ENCODE results near the gene PNN. TPM values are rescaled to one million over a fixed set of nuclear protein-coding genes. Genes with fewer than 3 reads are reported as not detected.
A peak's percentile ranks its signal among the peaks of the same experiment; 100 is the strongest.
"Not testable (repeated sequence)": the region's sequence is repeated elsewhere in the genome, so short reads cannot be mapped to it uniquely, and the experiment has no call there.

PNN gene
- total RNA-seq: 30.1 TPM
- long read RNA-seq, transcript PNN-201 (9 exons, 3,576 nt): major isoform, 31 of 36 reads
- long read RNA-seq, partial matches to known transcripts: 1 of 36 reads
- long read RNA-seq, other reads (novel, unspliced or antisense): 2 of 36 reads

DNA sequence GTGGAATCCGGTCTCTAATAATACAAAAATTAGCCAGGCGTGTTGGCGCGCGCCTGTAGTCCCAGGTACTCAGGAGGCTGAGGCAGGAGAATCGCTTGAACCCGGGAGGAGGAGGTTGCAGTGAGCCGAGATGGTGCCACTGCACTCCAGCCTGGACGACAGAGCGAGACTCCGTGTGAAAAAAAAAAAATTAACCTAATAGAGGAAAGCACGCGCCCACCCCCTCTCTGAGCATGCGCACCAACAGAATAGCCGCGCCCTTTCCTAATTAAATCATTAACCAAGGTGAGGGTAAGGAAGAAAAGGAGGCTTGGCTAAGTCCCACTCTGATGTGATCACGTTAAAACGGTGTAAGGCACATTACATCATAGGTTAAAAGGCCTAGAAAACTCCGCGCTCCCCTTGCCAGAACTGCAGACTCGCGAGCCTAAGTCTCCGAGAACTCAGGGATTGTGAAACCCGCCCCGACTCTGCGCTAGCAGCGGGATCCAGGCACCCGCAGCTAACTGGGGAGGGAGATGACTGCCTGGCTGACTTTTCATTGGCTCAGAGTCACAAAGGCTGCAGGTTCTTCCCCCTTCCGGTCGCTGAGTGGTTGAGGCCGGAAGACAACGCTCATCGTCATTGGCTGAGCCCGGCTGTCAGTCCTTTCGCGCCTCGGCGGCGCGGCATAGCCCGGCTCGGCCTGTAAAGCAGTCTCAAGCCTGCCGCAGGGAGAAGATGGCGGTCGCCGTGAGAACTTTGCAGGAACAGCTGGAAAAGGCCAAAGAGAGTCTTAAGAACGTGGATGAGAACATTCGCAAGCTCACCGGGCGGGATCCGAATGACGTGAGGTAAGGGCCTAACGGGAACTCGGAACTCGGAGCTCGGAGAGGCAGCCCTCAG is at the start of gene PNN:
TSS of gene PNN (plus strand) at position 695 of the 885 bp plus-strand sequence. CDS start at position 721, 26 bp downstream.
- DNase-seq: peak; percentile 96

DNA sequence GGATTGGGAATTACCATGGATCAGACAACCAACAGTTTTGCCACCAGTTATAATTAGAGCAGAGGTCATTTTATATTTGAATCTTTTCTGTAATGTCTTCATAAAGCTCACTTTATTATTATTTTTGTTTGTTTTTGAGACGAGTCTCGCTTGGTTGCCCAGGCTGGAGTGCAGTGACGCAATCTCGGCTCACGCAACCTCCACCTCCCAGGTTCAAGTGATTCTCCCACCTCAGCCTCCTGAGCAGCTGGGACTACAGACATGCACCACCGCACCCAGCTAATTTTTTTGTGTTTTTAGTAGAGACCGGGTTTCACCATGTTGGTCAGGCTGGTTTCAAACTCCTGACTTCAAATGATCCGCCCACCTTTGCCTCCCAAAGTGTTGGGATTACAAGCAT is 37.2 kb upstream of the PNN start:
- peaks cover 67% of the 10 kb centered on the region for H3K36me3 ChIP-seq
- H3K27ac ChIP-seq (replicated peaks); intact Hi-C loops (cut with micrococcal nuclease): not testable (repeated sequence)

More for the DNA sequence above, at the start of gene PNN:
- Histone ChIP-seq H3K27me3 (ENCODE audit: low read depth) (no peaks in the 10 kb centered on the region), H3K4me3 (peak within 1 kb of the TSS; percentile 97), H3K4me1 (peaks cover 40% of the 10 kb centered on the region), H3K9me3 (replicated peaks) (no peaks in the 10 kb centered on the region), H3K36me3 (peaks cover 36% of the 10 kb centered on the region), H3K27ac (replicated peaks) (peak within 1 kb of the TSS; percentile 96)
- intact Hi-C loops (cut with micrococcal nuclease): loop anchor here (10.0 kb wide), 1 partner anchor 90 kb away; no protein-coding TSS in a partner anchor
- TF ChIP-seq, protein P1, sequence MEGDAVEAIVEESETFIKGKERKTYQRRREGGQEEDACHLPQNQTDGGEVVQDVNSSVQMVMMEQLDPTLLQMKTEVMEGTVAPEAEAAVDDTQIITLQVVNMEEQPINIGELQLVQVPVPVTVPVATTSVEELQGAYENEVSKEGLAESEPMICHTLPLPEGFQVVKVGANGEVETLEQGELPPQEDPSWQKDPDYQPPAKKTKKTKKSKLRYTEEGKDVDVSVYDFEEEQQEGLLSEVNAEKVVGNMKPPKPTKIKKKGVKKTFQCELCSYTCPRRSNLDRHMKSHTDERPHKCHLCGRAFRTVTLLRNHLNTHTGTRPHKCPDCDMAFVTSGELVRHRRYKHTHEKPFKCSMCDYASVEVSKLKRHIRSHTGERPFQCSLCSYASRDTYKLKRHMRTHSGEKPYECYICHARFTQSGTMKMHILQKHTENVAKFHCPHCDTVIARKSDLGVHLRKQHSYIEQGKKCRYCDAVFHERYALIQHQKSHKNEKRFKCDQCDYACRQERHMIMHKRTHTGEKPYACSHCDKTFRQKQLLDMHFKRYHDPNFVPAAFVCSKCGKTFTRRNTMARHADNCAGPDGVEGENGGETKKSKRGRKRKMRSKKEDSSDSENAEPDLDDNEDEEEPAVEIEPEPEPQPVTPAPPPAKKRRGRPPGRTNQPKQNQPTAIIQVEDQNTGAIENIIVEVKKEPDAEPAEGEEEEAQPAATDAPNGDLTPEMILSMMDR (IDR thresholded peaks at IDR 0.05; ENCODE audit: borderline replicate concordance): no peak

DNA sequence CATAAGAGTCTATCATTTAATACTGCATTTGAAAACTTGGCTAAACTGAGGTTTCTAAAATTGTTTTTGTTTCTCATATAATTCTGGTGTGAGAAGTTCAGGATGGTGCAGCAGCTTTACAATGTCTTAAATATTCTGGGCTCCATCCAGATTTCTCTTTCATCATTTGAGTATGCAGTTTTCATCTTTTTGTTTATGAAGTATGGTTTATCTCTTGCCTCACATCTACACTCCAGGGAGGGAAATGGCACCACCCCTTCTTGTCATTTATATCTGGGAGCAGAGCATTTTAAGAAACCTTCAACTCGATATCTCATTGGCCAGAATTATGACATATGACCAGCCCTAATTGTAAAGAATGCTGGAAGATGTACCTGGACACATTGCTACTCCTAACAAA is 36.6 kb upstream of the PNN start:
- Histone ChIP-seq H3K9me3 (replicated peaks) (no peaks in the 10 kb centered on the region), H3K4me3 (no peak overlapping the region), H3K4me1 (no peaks in the 10 kb centered on the region), H3K27ac (replicated peaks) (no peak overlapping the region), H3K27me3 (ENCODE audit: low read depth) (no peaks in the 10 kb centered on the region), H3K36me3 (peaks cover 68% of the 10 kb centered on the region)
- no peak for DNase-seq
- intact Hi-C loops (cut with micrococcal nuclease): no loop called here
- TF ChIP-seq, protein P1 (IDR thresholded peaks at IDR 0.05; ENCODE audit: borderline replicate concordance): no peak

More for the DNA sequence above, 37.2 kb upstream of the PNN start:
- not testable (repeated sequence) for DNase-seq; H3K4me1 ChIP-seq; H3K27me3 ChIP-seq (ENCODE audit: low read depth); H3K4me3 ChIP-seq; H3K9me3 ChIP-seq (replicated peaks)

DNA sequence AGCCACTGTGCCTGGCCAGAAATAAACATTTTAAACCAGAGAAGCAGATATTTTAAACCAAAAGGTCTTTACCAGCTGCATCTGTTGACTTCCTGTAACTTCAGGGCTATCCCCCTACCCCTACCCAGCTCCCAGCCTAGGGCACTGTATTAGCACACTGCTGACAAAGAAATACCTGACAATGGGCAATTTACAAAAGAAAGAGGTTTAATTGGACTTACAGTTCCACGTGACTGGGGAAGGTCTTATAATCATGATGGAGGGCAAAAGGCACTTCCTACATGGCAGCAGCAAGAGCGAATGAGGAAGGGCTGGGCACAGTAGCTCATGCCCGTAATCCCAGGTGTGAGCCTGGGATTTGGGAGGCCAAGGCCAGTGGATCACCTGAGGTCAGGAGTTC is 34.9 kb upstream of the PNN start:
- H3K4me1 ChIP-seq: no peaks in the 10 kb centered on the region
- H3K4me3 ChIP-seq: no peak overlapping the region
- TF ChIP-seq, protein P1 (IDR thresholded peaks at IDR 0.05; ENCODE audit: borderline replicate concordance): no peak
- intact Hi-C loops (cut with micrococcal nuclease): no loop called here
- peaks cover 52% of the 10 kb centered on the region for H3K36me3 ChIP-seq
- no peak overlapping the region for H3K27ac ChIP-seq (replicated peaks)
- no peak for DNase-seq
- H3K9me3 ChIP-seq (replicated peaks): no peaks in the 10 kb centered on the region
- H3K27me3 ChIP-seq (ENCODE audit: low read depth): no peaks in the 10 kb centered on the region

DNA sequence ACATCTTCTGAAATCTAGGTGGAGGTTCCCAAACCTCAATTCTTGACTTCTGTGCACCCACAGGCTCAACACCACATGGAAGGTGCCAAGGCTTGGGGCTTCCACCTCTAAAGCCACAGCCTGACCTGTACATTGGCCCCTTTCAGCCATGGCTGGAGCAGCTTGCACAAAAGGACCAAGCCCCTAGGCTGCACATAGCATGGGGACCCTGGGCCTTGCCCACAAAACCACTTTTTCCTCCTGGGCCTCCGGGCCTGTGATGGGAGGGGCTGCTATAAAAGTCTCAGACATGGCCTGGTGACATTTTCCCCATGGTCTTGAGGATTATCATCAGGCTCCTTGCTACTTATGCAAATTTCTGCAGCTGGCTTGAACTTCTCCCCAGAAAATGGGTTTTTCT is 33.4 kb upstream of the PNN start:
- DNase-seq: not testable (repeated sequence)

DNA sequence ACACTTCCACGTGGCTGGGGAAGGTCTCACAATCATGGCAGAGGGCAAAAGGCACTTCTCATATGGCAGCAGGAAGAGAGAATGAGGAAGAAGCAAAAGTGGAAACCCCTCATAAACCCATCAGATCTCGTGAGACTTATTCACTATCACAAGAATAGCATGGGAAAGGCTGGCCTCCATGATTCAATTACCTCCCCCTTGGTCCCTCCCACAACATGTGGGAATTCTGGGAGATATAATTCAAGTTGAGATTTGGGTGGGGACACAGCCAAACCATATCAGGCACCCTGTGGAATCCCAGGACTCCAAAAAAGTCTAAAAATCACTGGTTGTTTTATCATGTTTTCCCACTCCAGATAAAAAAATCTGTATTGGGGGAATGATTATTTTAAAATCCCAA is 31.8 kb upstream of the PNN start:
- H3K4me1 ChIP-seq; H3K27ac ChIP-seq (replicated peaks); intact Hi-C loops (cut with micrococcal nuclease); H3K27me3 ChIP-seq (ENCODE audit: low read depth); DNase-seq; H3K4me3 ChIP-seq; H3K9me3 ChIP-seq (replicated peaks): not testable (repeated sequence)
- H3K36me3 ChIP-seq: peaks cover 40% of the 10 kb centered on the region

More for the DNA sequence above, 33.4 kb upstream of the PNN start:
- H3K27me3 ChIP-seq (ENCODE audit: low read depth); H3K4me1 ChIP-seq; H3K27ac ChIP-seq (replicated peaks); H3K4me3 ChIP-seq; intact Hi-C loops (cut with micrococcal nuclease); H3K9me3 ChIP-seq (replicated peaks): not testable (repeated sequence)
- H3K36me3 ChIP-seq: peaks cover 42% of the 10 kb centered on the region
